ENCODE measurements around the gene GTF2B. TPM values are rescaled to one million over a fixed set of nuclear protein-coding genes. Genes with fewer than 3 reads are reported as not detected.

GTF2B gene
- total and polyA plus RNA-seq, 2 of the 4 experiments (the other 2 are of a cell fraction) = 32.0 to 41.0 TPM

DNA sequence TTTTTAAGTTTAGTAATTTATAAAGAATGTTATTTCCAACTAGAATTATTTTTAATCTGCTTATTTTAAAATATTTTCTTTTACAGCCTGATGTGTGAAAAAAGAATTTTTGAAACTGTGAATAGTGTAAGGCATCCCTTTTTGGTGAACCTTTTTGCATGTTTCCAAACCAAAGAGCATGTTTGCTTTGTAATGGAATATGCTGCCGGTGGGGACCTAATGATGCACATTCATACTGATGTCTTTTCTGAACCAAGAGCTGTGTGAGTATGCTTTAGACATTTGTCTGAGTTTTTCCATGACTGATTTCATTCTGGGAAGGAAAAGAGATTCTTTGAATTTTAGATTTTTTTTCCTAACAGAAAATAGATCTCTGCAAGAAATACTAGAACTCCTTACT is 77.9 kb downstream of the GTF2B start:
- Histone ChIP-seq H3K9ac (ENCODE audit: low read depth, low read length) (no peak overlapping the region), H3K56ac (ENCODE audit: extremely low read depth, insufficient read depth, low read length) (no peak overlapping the region), H3K27me3 (ENCODE audit: control insufficient read depth, insufficient read depth, low read length) (no peaks in the 10 kb centered on the region), H4K20me1 (ENCODE audit: insufficient read depth, low read length) (no peaks in the 10 kb centered on the region), H4K8ac (ENCODE audit: low read depth in 2 of 2, low read length in 2 of 2) (0 out of 4 replicates have a peak overlapping the region, but pooled peaks of 1 of the 2 experiments have one; percentile 25), H3K4me1 (ENCODE audit: control insufficient read depth, insufficient read depth, low read length) (no peaks in the 10 kb centered on the region), H3K27ac (ENCODE audit: insufficient read depth, low read length) (no peak overlapping the region), H3K23ac (ENCODE audit: low read depth, low read length) (no peak overlapping the region), H2BK20ac (ENCODE audit: low read depth, low read length) (no peak overlapping the region), H3K4me2 (ENCODE audit: low read depth, low read length) (no peak overlapping the region), H3K9me1 (ENCODE audit: insufficient read depth, low read length) (peaks cover 3% of the 10 kb centered on the region; the same call in 1 of the 2 replicates), H2AK9ac (replicated peaks; ENCODE audit: low read depth, low read length, poor library complexity) (no peak overlapping the region), H4K5ac (ENCODE audit: low read depth, low read length) (peak overlapping the region; percentile 40; the same call in 1 of the 2 replicates), H2BK5ac (ENCODE audit: low read depth, low read length, poor library complexity, severe bottlenecking) (no peak overlapping the region), H2AK5ac (ENCODE audit: low read depth, low read length) (no peak overlapping the region), H3K79me1 (ENCODE audit: low read depth in 1 of 2, low read length in 2 of 2) (peaks cover 0 to 3% of the 10 kb centered on the region in 2 experiments; a peak in 2 of 4 replicates), H4K91ac (ENCODE audit: insufficient read depth, low read depth, low read length) (no peak overlapping the region), H3K14ac (replicated peaks; ENCODE audit: low read depth, low read length) (no peak overlapping the region), H3K4me3 (ENCODE audit: insufficient read depth, low read depth, low read length) (no peak overlapping the region), H3K9me3 (ENCODE audit: control insufficient read depth, insufficient read depth, low read length) (no peaks in the 10 kb centered on the region), H3K4ac (ENCODE audit: low read depth, low read length) (no peak overlapping the region), H2AFZ (replicated peaks; ENCODE audit: low read length, poor library complexity) (no peak overlapping the region), H3K36me3 (ENCODE audit: control insufficient read depth, insufficient read depth, low read length) (peaks cover 7% of the 10 kb centered on the region), H3K18ac (ENCODE audit: low read depth, low read length) (no peak overlapping the region), H2BK15ac (ENCODE audit: low read depth, low read length) (no peak overlapping the region), H2BK120ac (ENCODE audit: low read depth, low read length) (no peak overlapping the region)
- dilution Hi-C loops (cut with HindIII; ENCODE audit: low sequenced_read_pairs, unreplicated experiment) = no loop called here
- TF ChIP-seq RAD21 (IDR thresholded peaks at IDR 0.05; ENCODE audit: low read length) (no peak), MAFK (IDR thresholded peaks at IDR 0.05; ENCODE audit: low read depth, low read length) (no peak), BHLHE40 (IDR thresholded peaks at IDR 0.05; ENCODE audit: low read depth, low read length) (no peak), SMC3 (IDR thresholded peaks at IDR 0.05; ENCODE audit: low read depth, low read length) (no peak), FOS (IDR thresholded peaks at IDR 0.05; ENCODE audit: low read depth, low read length) (no peak), CHD1 (IDR thresholded peaks at IDR 0.05; ENCODE audit: low read depth, low read length) (no peak), MXI1 (IDR thresholded peaks at IDR 0.05; ENCODE audit: borderline replicate concordance, low read depth, low read length) (no peak), NFE2L2 (IDR thresholded peaks at IDR 0.05; ENCODE audit: low read depth, low read length) (no peak), POLR2A (IDR thresholded peaks at IDR 0.05; ENCODE audit: low read depth, low read length) (no peak), RFX5 (IDR thresholded peaks at IDR 0.05; ENCODE audit: low read depth, low read length) (no peak), RCOR1 (IDR thresholded peaks at IDR 0.05; ENCODE audit: insufficient replicate concordance, low read length) (no peak), CEBPB (IDR thresholded peaks at IDR 0.05; ENCODE audit: low read depth, low read length) (no peak)
- TF ChIP-seq, protein P1, sequence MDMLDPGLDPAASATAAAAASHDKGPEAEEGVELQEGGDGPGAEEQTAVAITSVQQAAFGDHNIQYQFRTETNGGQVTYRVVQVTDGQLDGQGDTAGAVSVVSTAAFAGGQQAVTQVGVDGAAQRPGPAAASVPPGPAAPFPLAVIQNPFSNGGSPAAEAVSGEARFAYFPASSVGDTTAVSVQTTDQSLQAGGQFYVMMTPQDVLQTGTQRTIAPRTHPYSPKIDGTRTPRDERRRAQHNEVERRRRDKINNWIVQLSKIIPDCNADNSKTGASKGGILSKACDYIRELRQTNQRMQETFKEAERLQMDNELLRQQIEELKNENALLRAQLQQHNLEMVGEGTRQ (IDR thresholded peaks at IDR 0.05; ENCODE audit: low read depth, low read length) = no peak
- TF ChIP-seq, protein P2, sequence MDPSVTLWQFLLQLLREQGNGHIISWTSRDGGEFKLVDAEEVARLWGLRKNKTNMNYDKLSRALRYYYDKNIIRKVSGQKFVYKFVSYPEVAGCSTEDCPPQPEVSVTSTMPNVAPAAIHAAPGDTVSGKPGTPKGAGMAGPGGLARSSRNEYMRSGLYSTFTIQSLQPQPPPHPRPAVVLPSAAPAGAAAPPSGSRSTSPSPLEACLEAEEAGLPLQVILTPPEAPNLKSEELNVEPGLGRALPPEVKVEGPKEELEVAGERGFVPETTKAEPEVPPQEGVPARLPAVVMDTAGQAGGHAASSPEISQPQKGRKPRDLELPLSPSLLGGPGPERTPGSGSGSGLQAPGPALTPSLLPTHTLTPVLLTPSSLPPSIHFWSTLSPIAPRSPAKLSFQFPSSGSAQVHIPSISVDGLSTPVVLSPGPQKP (IDR thresholded peaks at IDR 0.05; ENCODE audit: borderline replicate concordance, low read depth, low read length) = no peak
- DNase-seq (no peak), ATAC-seq (ENCODE audit: low read depth) (no peak)
- intact Hi-C loops (cut with micrococcal nuclease) = no loop called here
- in situ Hi-C loops (cut with MboI; ENCODE audit: low sequenced_read_pairs) = no loop called here
- ChIA-PET CTCF (interaction anchor here (0.6 kb wide), 1 partner anchor 772 kb away, joined by 4 read pairs; no protein-coding TSS in a partner anchor), POLR2A (ENCODE audit: unreplicated experiment) (no interaction called here)
- no TSS peak for BruUV-seq (replicated peaks)
- no CpG with 5 or more reads among the region's 1 CpG for WGBS, 2 experiments (ENCODE audit: extremely low coverage in 2 of 2, insufficient read length in 1 of 2)

Measured in IMR-90 (cell line).